NCI-H2171 treated with DMSO at 0.1 percent for 48 hours (cell line): Measurements from ENCODE around the gene BMI1.
"Not testable (repeated sequence)": the region's sequence is repeated elsewhere in the genome, so short reads cannot be mapped to it uniquely, and the experiment has no call there.

ENCODE experiments used
- DNase-seq: peaks from one replicate; lab custom pipeline; 2025; lab: John Stamatoyannopoulos, UW

The BMI1 gene

DNA sequence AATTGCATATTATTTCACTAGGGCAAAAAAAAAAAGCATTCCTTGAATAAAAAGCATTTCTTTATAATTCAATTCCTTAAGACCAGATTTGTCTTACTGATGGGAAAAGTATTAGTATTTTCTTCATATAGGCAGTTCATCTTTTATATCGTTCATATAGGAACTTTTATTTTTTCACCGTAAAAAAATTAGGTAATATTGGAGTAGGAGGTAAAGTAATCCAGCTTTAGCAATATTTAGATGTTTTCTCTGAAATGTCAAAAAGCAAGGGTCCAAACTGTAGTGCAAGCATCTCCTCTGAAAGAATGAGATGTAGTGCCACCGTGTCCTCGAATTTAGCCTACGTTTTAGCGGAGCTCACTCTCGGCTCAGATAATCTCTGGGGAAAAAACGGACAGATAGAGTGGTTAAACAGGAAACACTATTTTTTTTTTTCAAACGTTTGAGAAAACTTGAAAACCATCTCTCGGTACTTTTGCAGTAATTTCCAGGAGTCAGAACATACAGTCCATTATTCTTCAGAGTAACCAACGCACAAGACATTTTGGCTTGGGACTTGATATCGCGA lies 18.9 kb downstream of the BMI1 start:
- DNase-seq: no peak

- peak; percentile 75 for DNase-seq
Measured at GRCh38 chr10:22340329-22341189, 19.7 kb downstream of the BMI1 start.

GRCh38 chr10:22341190-22341925 lies 20.5 kb downstream of the BMI1 start:
- DNase-seq: peak; percentile 1

- no peak for DNase-seq
Measured at GRCh38 chr10:22341926-22342196, 21.0 kb downstream of the BMI1 start.

- no peak for DNase-seq
Measured at GRCh38 chr10:22342421-22342820, 21.5 kb downstream of the BMI1 start.

- DNase-seq: no peak
Measured at GRCh38 chr10:22343731-22344130, 22.8 kb downstream of the BMI1 start.

DNA sequence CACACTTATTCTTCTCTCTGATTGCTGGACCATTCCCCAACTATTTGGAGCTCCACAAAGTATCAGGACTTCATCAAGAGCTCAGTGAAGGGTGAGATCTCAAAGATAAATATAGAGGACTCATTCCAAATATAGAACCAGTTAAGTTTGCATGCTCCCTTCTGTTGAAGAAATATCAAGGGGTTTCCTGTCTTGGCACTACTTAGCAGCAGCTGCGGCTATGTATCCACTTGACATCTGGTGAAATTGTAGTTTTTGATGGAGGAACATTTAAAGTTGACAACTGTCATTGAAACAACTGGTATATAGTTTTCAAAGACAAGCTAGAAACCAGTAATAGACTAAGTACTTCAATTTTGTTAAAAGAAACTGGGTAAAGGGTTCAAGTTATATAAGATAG lies 23.4 kb downstream of the BMI1 start:
- DNase-seq: peak; percentile 8

DNA sequence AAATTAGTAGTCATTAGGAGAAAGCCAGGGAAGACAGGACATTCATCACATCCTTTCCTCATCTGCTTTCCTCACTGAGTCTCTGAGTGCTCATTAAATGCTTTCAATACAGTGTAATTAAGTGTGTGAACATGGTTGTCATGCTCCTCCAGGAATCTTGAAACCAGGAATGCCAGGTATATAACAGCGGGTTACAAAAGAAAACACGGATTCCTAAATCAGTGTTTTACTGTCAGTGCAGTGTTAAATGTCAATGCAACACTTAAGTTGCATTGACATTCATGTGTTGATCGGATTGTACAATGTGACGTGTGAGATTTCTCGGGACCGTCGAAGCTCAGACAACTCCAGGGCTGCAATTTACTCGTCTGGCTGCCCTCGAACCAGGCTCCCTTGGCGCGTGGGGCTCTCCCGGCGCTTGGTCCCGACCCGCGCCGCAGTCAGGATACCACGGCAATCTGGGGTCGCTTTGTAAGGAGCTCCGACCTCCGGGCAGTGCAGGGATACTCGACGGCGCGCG lies 23.9 kb downstream of the BMI1 start:
- DNase-seq: no peak

- DNase-seq: no peak
Measured at GRCh38 chr10:22345301-22346095, 24.6 kb downstream of the BMI1 start, which contains the start of gene SPAG6. TSS of gene SPAG6 (plus strand) at chr10:22345496. CDS start at chr10:22345612, 116 bp downstream.

DNA sequence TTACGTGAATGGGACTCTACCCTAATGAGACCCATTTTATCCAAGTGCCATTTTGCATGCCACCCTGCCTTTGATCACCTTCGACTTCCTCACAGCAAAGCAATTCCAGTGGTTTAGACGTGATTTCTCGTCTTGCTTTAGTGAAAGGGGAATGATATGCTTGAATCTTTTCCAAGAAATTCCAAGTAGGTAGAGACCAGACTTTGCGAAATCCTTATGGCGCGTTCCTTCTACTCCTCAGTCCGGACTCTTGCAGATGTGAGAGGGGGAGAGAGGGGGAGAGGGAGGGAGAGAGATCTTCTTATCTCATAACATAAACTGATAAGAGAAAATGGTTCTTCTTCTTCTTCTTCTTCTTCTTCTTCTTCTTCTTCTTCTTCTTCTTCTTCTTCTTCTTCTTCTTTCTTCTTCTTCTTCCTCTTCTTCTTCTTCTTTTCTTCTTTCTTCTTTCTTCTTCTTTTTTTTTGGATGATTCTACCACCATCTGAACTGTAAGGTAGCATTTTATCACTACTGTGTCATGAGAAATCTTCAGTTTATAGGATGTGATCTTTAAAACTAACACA lies 25.3 kb downstream of the BMI1 start:
- no peak for DNase-seq

DNA sequence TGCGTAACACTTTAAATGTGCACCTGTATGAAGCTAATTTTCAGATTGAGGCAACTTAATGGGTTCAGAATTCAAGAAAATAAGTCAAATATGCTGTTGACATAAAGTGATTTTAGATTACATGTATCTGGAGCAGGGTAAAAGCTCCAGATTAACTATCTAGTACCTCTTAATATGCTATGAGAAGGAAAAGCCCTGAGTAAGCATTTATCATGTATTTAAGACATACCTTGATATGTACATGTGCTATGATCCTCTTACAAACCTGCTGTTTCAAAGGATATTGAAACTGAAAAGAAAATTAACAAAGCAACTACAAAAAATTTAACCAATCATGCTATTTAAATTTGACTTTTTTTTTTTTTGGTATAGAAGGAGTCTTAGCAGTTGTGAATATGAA lies 28.9 kb downstream of the BMI1 start:
- DNase-seq: no peak

DNA sequence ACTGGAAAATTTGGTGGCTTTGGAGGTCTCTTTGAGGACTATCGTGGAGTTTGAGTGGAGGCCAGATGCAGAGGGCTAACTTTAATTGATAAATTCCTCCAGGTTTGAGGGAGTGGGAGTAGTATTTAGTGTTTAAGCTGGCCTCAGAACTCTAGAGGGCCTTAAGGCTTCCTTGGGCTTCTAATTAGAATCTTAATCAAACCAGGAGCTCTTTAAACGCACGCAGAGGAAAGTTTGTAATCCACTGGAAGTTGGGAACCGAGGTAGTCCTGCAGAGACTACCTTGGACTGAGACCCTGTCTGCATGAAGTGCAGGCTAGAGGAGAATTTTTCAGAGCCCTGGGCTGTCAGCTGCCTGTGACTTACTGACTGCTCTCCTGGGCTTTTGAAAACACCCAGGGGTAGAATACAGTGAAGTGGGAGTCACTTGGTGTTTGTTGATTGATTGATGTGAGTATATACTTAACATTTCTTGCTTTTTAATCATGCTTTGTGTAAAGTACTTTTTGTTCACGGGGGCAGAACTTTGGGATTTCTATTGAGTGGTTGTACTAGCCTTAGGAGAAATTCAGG lies 30.3 kb downstream of the BMI1 start:
- no peak for DNase-seq

DNA sequence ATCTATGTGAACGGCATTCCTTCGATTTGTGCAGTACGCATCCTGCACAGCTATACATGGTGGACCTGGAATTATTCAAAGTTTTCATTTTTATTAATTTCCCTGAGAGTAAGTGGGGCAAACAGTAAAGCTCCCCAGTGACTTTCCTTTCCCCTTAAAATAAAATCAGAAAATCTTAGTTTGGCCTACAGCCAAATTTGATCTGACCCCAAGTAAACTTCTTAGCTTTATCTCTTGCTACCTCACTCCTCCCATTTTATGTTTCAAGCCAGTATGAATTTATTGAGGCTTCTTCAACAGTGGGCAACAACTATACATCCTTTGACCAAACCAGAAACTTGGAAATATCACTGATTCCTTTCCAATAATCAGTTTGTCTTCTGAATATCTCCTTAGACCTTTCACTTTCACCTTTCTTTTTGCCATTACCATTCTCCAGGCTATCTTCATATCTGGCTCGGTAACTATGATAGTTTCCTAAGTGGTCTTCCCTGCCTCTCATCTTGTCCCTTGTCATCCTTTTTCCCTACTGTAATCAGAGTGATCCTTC lies 35.5 kb downstream of the BMI1 start:
- DNase-seq: no peak

DNA sequence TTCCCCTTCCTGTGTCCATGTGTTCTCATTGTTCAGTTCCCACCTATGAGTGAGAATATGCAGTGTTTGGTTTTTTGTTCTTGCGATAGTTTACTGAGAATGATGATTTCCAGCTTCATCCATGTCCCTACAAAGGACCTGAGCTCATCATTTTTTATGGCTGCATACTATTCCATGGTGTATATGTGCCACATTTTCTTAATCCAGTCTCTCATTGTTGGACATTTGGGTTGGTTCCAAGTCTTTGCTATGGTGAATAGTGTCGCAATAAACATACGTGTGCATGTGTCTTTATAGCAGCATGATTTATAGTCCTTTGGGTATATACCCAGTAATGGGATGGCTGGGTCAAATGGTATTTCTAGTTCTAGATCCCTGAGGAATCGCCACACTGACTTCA lies 36.9 kb downstream of the BMI1 start:
- not testable (repeated sequence) for DNase-seq

GRCh38 chr10:22363305-22363704 lies 42.4 kb downstream of the BMI1 start:
- no peak for DNase-seq

GRCh38 chr10:22364407-22365140 lies 43.7 kb downstream of the BMI1 start:
- no peak for DNase-seq

DNA sequence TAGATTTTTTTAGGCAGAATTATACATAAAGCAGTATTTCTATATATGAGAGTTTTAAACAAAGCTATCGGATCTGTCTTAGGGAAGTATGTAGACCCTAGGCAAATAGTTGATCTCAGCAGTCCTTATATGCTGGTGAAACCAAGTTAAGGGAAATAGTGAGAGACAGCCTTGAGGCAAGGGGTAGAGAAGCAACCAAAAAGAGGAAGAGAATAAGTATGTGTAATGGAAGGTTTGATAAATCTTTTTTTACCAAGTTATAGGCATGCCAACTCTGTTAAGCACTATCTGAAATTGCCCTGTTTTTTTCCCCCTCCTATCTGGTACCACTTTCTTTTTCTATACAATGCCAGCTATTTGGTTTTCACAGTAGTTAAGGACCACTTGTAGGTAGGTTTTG lies 44.3 kb downstream of the BMI1 start:
- no peak for DNase-seq

GRCh38 chr10:22365644-22366434 lies 44.9 kb downstream of the BMI1 start:
- DNase-seq: no peak

- DNase-seq: no peak
Measured at GRCh38 chr10:22366435-22366703, 45.5 kb downstream of the BMI1 start.

DNA sequence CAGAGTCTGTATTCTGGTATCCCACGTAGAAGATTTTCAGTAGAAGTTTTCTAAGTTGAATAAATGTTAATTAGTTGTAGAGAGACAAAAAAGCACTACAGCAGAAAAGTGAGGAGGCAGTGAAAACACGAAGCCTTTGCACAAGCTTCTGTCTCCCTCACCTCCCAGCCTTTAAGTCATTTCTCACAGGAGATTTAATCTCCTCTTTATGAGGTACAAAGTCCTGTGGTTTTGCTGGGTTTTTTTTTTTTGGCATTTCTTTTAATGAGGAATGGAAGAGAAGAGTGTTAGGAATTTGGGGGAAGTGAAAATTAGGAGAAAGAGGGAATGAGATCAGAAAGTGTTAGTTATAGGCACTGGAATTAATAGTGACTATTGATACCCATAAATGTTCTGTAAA lies 45.9 kb downstream of the BMI1 start:
- no peak for DNase-seq
